H1 (cell line): Measurements from ENCODE around the gene TBC1D13. TPM values are rescaled to one million over a fixed set of nuclear protein-coding genes. Genes with fewer than 3 reads are reported as not detected.

ENCODE experiments used
- EZH2 ChIP-seq: fragments of 200-600 bp; sonication (generic); IDR thresholded peaks from 2 replicates; pipeline ENCODE4 v1.7.1; 2012; ENCODE audit warnings: low read depth, mild to moderate bottlenecking, moderate library complexity, low read length, inconsistent platforms; ENCODE audit not compliant: severe bottlenecking
- HDAC6 ChIP-seq: IDR thresholded peaks from one replicate; pipeline ENCODE4 v1.7.1; 2012; ENCODE audit warnings: low read depth, mild to moderate bottlenecking, inconsistent platforms, low read length, moderate library complexity
- NRF1 ChIP-seq: IDR thresholded peaks from 2 replicates; pipeline ENCODE4 v1.6.1; 2011; ENCODE audit warnings: mild to moderate bottlenecking, low read depth, low read length, improper control_type of control experiment
- RNF2 ChIP-seq: fragments of 200-900, 300-1000 bp; sonication (generic); IDR thresholded peaks from 2 replicates; pipeline ENCODE4 v1.7.1; 2016; ENCODE audit warnings: borderline replicate concordance, low read depth, mild to moderate bottlenecking, antibody characterized with exemption, low read length; ENCODE audit not compliant: poor library complexity, severe bottlenecking; ENCODE audit errors: missing control alignments
- SIN3A ChIP-seq, 2 experiments: IDR thresholded peaks in 1 of 2; conservative IDR thresholded peaks in 1 of 2; 2 replicates each; pipeline ENCODE4 v1.6.1; 2011 to 2012; ENCODE audit warnings: low read length in 2 of 2, improper control_type of control experiment in 1 of 2, low read depth in 1 of 2, mild to moderate bottlenecking in 1 of 2
- polyA plus RNA-seq, 7 experiments: library from polyadenylated mRNA; depleted of rRNA in 3 of 7; stranded (reverse) in 5 of 7; unstranded in 2 of 7; fragments of >200 nt in 5 of 7; fragments of 200-250 nt in 2 of 7; gene quantifications; 1 replicate in 5 of 7; 2 replicates in 1 of 7; 4 replicates in 1 of 7; pipeline versions ENCODE4 v1.2.1 to v1.2.3, GENCODE V29; 2011 to 2013; ENCODE audit warnings: missing spikeins in 2 of 7, mixed read lengths in 2 of 7
- total RNA-seq: library from RNA; stranded (reverse); fragmentation: NEBNext Ultra II Directional; extraction: Animal tissue kit (Norgen Biotek cat#: 25700); gene quantifications from 2 replicates; pipeline ENCODE4 v1.2.1, GENCODE V29; 2021
- TF ChIP-seq, protein P1 (sequence below): IDR thresholded peaks from 2 replicates; pipeline ENCODE4 v1.6.1; 2012; ENCODE audit warnings: inconsistent platforms

The TBC1D13 gene
- total and polyA plus RNA-seq, 2 of the 8 experiments (the other 6 are each of a cell fraction or from before 2014, with no cell fraction given) = 21.3 to 24.7 TPM

GRCh38 chr9:128828267-128828666 is 41.2 kb downstream of the TBC1D13 start (continued):
- TF ChIP-seq HDAC6 (no peak), SIN3A (conservative IDR thresholded peaks at IDR 0.05 in 1 of 2, IDR thresholded peaks at IDR 0.05 in 1 of 2; ENCODE audit: low read depth in 1 of 2, low read length in 2 of 2) (no peak), RNF2 (no peak), NRF1 (no peak), EZH2 (no peak)
- TF ChIP-seq, protein P1, sequence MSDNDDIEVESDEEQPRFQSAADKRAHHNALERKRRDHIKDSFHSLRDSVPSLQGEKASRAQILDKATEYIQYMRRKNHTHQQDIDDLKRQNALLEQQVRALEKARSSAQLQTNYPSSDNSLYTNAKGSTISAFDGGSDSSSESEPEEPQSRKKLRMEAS = no peak
